GM18951 (cell line): ENCODE data around the gene CXorf51A.
"Not testable (repeated sequence)": the region's sequence is repeated elsewhere in the genome, so short reads cannot be mapped to it uniquely, and the experiment has no call there.

Experiments used
- POLR2A ChIP-seq: IDR thresholded peaks from 4 replicates; pipeline ENCODE4 v1.6.1; 2011; ENCODE audit warnings: mild to moderate bottlenecking; ENCODE audit not compliant: insufficient read length, insufficient read depth; ENCODE audit errors: extremely low read depth
- in situ Hi-C: fragments of 300-500 bp; cut with MboI; formaldehyde crosslinking; loops from one replicate; pipeline ENCODE4 v1.12.0; 2022; ENCODE audit warnings: low sequenced_read_pairs, mixed read lengths, inconsistent platforms; ENCODE audit not compliant: unreplicated experiment

CXorf51A gene

GRCh38 chrX:146814644-146815043 lies at the start of gene CXorf51A:
Gene CXorf51A, minus strand, starts transcription at chrX:146814744. Its CDS starts 21 bp downstream, at chrX:146814723.
- in situ Hi-C loops: not testable (repeated sequence)

GRCh38 chrX:146863566-146863965 lies 49.0 kb upstream of the CXorf51A start:
- in situ Hi-C loops: no loop called here
- TF ChIP-seq POLR2A: no peak

- in situ Hi-C loops: no loop called here
- TF ChIP-seq POLR2A: no peak
Measured at GRCh38 chrX:146854281-146854680, 39.7 kb upstream of the CXorf51A start.

GRCh38 chrX:146831994-146832393 lies 17.4 kb upstream of the CXorf51A start:
- TF ChIP-seq POLR2A: no peak
- in situ Hi-C loops: no loop called here

- in situ Hi-C loops: not testable (repeated sequence)
Measured at GRCh38 chrX:146809471-146809870, 5.1 kb downstream of the CXorf51A start, which contains the start of gene CXorf51B. Gene CXorf51B, plus strand, starts transcription at chrX:146809771. Its CDS starts 21 bp downstream, at chrX:146809792.
